Epithelial cell of umbilical artery (primary cell): ENCODE data around the gene SAMM50. TPM values are rescaled to one million over a fixed set of nuclear protein-coding genes. Genes with fewer than 3 reads are reported as not detected.

Experiments used
- total RNA-seq: library from RNA; depleted of rRNA; stranded (reverse); fragments of >200 nt; gene quantifications from 2 replicates; pipeline ENCODE4 v1.2.3, GENCODE V29; 2014

Gene SAMM50
- 52.3 and 61.2 TPM in 2 replicates for total RNA-seq

DNA sequence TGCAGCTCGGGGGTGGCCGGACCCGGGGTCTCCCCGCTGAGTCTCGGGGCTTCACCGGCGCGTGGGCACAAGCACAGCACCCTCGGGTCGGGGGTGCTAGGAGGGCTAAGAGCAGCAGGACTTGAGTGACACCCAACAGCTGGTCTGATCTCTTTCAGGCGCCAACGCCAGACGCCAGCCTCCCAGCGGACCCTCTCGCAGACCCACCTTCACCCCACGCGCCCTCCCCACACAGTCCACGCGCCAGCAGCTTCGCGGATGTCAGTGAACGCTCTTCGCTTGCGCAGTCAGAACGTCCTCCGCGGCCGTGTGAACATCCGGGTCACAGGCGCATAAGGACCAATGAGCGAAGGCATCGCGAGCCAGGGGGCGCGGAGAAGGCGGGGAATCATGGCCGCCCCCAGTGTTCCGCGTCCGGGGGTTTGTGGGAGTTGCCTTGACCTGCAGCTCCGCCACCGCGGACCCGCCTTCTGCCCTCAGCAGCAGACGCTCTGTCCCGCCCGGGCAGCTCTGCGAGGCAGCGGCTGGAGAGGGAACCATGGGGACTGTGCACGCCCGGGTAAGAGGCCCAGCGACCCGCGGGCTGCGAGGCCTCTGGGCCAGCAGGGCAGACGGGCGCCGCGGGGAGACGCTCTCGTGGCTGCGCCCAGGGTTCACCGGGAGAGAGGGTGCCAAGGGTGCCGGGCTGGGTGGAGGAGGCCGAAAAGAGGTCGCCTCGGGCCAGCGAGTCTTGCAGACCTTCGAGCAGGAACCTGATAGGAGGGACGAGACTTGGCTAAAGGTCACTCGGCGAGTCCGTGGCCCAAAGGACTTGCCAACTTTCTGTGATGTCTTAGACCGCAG lies at the start of gene SAMM50:
SAMM50 (plus strand) TSS at position 403 of the 843 bp plus-strand sequence; CDS start at position 539, 136 bp downstream.

DNA sequence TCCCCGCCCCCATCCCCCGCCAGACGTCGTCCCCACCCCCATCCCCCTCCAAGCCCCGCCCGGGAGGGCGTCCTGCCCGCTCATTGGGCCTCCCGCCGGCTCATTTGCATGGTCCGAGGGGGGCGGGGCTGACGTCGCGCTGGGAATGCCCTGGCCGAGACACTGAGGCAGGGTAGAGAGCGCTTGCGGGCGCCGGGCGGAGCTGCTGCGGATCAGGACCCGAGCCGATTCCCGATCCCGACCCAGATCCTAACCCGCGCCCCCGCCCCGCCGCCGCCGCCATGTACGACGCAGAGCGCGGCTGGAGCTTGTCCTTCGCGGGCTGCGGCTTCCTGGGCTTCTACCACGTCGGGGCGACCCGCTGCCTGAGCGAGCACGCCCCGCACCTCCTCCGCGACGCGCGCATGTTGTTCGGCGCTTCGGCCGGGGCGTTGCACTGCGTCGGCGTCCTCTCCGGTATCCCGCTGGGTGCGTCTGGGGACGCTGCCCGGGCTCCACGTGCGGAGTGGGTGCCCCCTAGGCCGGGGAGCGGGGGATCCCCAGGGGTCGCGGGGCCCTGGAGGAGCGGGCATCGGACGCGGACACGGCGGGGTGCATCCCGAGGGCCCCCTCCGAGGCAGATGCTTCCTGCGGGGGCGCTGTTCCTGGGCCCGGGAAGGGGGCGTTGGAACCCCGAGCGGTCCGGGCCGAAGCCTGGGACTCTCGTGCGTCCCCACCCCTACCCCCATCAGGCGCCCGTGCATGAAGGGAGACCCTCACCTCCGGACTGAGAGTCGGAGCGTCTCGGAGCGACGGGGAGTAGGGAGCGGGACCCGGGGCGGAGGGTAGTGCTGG lies 31.4 kb upstream of the SAMM50 start, which contains the start of gene PNPLA3:
PNPLA3 (plus strand) TSS at position 175 of the 834 bp plus-strand sequence; CDS start at position 282, 107 bp downstream.

GRCh38 chr22:44024288-44024921 lies 69.2 kb downstream of the SAMM50 start, which contains the start of gene PARVB:
TSS of gene PARVB (plus strand) at chr22:44024302. CDS start at chr22:44024340, 38 bp downstream.

Other genes starting within 250 kb of the SAMM50 start
- gene EFCAB6, start 143.1 kb upstream of the SAMM50 start, total RNA-seq, result 0.30 and 0.65 TPM in 2 replicates
- gene SULT4A1, start 92.9 kb upstream of the SAMM50 start, total RNA-seq, result 0.32 TPM in 1 of 2 replicates, not detected in the other
- not detected in 2 replicates for gene PNPLA5, start 63.4 kb upstream of the SAMM50 start, total RNA-seq
- gene PNPLA3, start 31.6 kb upstream of the SAMM50 start, total RNA-seq, result 3.9 and 4.4 TPM in 2 replicates
- 61.9 and 89.6 TPM in 2 replicates for gene PARVB, start 68.9 kb downstream of the SAMM50 start, total RNA-seq
- 0.15 and 0.32 TPM in 2 replicates for gene PARVG, start 225.5 kb downstream of the SAMM50 start, total RNA-seq